ENCODE results near the gene COX7B2. TPM values are rescaled to one million over a fixed set of nuclear protein-coding genes. Genes with fewer than 3 reads are reported as not detected.

COX7B2 gene
- total RNA-seq, 6 experiments from 2014 or later, result not detected

DNA sequence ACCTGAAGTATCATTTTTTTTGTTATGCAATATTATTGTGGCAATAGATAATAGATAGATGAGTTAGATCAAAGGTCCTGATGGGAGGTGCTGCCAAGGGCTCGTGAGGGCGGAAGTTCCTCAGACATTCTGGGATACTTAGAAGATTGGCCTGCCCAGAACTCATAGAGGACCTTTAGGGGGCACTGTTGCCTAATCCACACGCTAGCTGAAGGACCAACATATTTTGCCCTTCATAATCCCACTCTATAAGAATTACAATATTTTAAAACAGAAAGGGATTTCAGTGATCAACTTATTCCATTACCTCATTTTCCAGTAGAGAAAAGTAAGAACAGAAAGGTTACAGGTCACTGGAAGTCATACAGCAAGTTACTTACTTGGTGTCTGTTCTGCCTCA is 22.9 kb upstream of the COX7B2 start:
- TF ChIP-seq, protein P1, sequence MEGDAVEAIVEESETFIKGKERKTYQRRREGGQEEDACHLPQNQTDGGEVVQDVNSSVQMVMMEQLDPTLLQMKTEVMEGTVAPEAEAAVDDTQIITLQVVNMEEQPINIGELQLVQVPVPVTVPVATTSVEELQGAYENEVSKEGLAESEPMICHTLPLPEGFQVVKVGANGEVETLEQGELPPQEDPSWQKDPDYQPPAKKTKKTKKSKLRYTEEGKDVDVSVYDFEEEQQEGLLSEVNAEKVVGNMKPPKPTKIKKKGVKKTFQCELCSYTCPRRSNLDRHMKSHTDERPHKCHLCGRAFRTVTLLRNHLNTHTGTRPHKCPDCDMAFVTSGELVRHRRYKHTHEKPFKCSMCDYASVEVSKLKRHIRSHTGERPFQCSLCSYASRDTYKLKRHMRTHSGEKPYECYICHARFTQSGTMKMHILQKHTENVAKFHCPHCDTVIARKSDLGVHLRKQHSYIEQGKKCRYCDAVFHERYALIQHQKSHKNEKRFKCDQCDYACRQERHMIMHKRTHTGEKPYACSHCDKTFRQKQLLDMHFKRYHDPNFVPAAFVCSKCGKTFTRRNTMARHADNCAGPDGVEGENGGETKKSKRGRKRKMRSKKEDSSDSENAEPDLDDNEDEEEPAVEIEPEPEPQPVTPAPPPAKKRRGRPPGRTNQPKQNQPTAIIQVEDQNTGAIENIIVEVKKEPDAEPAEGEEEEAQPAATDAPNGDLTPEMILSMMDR (IDR thresholded peaks at IDR 0.05), result peak; percentile 28 to 58 (median 42)
- TF ChIP-seq POLR2A (IDR thresholded peaks at IDR 0.05), result no peak
- DNase-seq (no peak), ATAC-seq (peak; percentile 58 to 70 (median 66))
- no peaks in the 10 kb centered on the region for H3K4me1 ChIP-seq
- intact Hi-C loops (cut with DNase I), result no loop called here
- H3K27me3 ChIP-seq, result no peaks in the 10 kb centered on the region
- WGBS (ENCODE audit: insufficient coverage, low coverage, low lambda C conversion rate, missing lambda C conversion rate), result 14% methylated on average over 3 of the region's 3 CpGs
- no peaks in the 10 kb centered on the region for H3K36me3 ChIP-seq
- no peak overlapping the region for H3K4me3 ChIP-seq
- H3K9me3 ChIP-seq, result no peaks in the 10 kb centered on the region
- H3K27ac ChIP-seq, result no peak overlapping the region

DNA sequence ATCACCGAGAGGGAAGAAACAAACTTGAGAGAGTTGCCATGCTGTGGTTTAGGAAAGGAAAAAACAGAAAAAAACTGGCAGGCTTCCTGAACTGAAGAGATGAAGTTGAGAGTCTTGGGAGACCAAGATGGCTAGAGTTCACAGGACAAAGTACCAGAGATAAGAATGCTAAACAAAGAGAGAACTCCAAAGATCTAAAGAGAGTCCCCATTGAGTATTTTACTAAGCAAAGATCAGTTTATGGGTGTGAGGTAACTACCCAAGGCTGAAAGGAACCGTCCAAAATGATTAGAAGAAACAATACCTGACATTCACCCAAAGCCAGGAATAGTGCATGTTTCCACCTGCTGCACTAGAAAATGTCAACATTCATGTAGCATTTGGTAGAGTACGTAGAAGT is 21.8 kb upstream of the COX7B2 start:
- H3K27me3 ChIP-seq, result no peaks in the 10 kb centered on the region
- DNase-seq (no peak), ATAC-seq (no peak)
- intact Hi-C loops (cut with DNase I), result no loop called here
- TF ChIP-seq, protein P1 (IDR thresholded peaks at IDR 0.05), result no peak
- TF ChIP-seq POLR2A (IDR thresholded peaks at IDR 0.05), result no peak
- no peaks in the 10 kb centered on the region for H3K4me1 ChIP-seq
- 29% methylated on average over 3 of the region's 3 CpGs for WGBS (ENCODE audit: insufficient coverage, low coverage, low lambda C conversion rate, missing lambda C conversion rate)
- no peaks in the 10 kb centered on the region for H3K36me3 ChIP-seq
- no peak overlapping the region for H3K27ac ChIP-seq
- H3K9me3 ChIP-seq, result no peaks in the 10 kb centered on the region
- no peak overlapping the region for H3K4me3 ChIP-seq

DNA sequence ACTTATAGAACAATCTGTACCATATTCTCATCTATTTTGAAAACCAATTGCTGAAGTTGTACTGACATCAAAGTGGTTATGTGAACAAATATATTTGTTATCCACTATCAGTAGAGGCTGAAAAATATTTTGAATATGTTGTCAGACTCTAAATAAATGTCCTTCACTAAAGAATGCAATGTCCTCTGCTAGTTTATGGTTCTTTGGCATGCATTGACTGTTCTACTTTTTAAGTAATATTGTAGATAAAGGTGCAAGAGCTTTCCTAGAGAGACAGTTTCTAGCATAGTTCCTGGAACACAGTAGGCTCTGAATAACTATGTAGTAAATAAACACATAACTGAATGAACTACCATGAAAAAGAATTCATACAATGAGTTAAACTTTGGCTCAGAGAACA is 18.2 kb upstream of the COX7B2 start:
- ATAC-seq, result no peak
- no peak for TF ChIP-seq POLR2A (IDR thresholded peaks at IDR 0.05)
- TF ChIP-seq, protein P1 (IDR thresholded peaks at IDR 0.05), result no peak

DNA sequence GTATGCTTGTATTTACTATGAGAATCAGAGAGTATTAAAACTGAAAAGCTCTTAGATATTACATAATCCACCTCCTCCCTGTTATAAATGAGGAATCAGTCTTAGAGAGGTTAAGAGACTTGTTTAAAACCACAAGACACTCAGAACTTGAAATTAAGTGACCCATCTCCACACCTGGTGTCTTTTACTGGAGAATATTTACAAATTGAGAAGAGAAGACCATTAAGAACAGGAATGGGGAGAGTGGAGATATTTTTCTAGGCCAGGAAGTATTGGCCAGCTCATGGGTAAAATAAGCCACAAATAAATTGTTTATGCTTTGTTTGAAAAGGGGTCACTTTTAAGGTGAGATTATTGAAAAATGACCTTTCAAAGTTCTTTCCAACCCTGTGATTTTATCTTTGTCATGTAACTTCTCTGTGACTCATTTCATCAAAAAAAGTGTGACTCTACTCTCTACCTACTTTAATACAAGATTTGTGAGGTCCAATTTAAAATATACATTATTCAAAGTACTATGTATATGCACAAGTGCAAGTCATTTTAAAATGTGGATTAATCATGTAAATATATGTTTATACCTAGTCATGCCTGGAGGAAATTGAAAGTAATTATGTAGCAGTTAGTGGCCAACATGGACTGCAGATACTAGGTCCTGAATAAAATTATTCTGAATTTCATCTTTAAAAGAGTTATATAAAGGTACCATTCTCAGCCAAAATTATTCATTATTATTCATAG is 15.9 kb upstream of the COX7B2 start:
- Histone ChIP-seq H3K9me3 (no peaks in the 10 kb centered on the region), H3K27me3 (no peaks in the 10 kb centered on the region), H3K27ac (no peak overlapping the region), H3K4me3 (no peak overlapping the region), H3K36me3 (no peaks in the 10 kb centered on the region), H3K4me1 (no peaks in the 10 kb centered on the region)
- DNase-seq (no peak), ATAC-seq (no peak)
- no peak for TF ChIP-seq POLR2A (IDR thresholded peaks at IDR 0.05)
- TF ChIP-seq, protein P1 (IDR thresholded peaks at IDR 0.05), result no peak
- intact Hi-C loops (cut with DNase I), result no loop called here

More for the DNA sequence above, 18.2 kb upstream of the COX7B2 start:
- Histone ChIP-seq H3K4me1 (no peaks in the 10 kb centered on the region), H3K36me3 (no peaks in the 10 kb centered on the region), H3K4me3 (no peak overlapping the region), H3K9me3 (no peaks in the 10 kb centered on the region), H3K27ac (no peak overlapping the region), H3K27me3 (no peaks in the 10 kb centered on the region)
- DNase-seq, result no peak
- intact Hi-C loops (cut with DNase I), result no loop called here

DNA sequence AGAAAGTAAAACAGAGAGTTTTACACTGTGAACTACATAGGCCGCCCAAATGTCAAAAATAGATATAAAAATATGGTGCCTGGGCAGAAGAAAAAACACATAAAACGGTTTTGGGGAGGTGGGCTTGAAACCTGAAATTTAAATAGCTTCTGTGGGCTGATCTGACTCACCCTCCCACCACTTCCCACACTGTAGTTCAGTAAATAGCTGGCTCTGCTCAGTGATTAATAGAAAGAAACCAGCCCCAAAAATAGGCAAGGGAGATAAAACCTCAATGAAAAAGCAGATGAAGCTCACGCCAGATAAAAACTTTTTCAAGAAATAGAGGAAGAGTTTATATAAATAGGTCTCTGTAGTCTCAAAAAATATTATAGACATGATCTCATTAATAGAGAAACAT is 13.2 kb upstream of the COX7B2 start:
- ATAC-seq (no peak), DNase-seq (no peak)
- Histone ChIP-seq H3K36me3 (no peaks in the 10 kb centered on the region), H3K27ac (no peak overlapping the region), H3K4me3 (no peak overlapping the region), H3K4me1 (no peaks in the 10 kb centered on the region), H3K27me3 (no peaks in the 10 kb centered on the region), H3K9me3 (no peaks in the 10 kb centered on the region)
- WGBS (ENCODE audit: insufficient coverage, low coverage, low lambda C conversion rate, missing lambda C conversion rate), result 36% methylated on average over 3 of the region's 3 CpGs
- TF ChIP-seq, protein P1 (IDR thresholded peaks at IDR 0.05), result no peak
- TF ChIP-seq POLR2A (IDR thresholded peaks at IDR 0.05), result no peak
- intact Hi-C loops (cut with DNase I), result no loop called here
